ENCODE data around the gene PCYT1A.

The PCYT1A gene

GRCh38 chr3:196227629-196228493 is 59.7 kb downstream of the PCYT1A start:
- no peak overlapping the region for H3K4me3 ChIP-seq (ENCODE audit: control insufficient read depth, low read depth, low read length)
- DNase-seq (ENCODE audit: low read depth) = peak; percentile 26
- TF ChIP-seq CTCF (conservative IDR thresholded peaks at IDR 0.05; ENCODE audit: control insufficient read depth, insufficient read depth, low read depth, low read length) = no peak

GRCh38 chr3:196227121-196227561 is 60.4 kb downstream of the PCYT1A start:
- no peak for TF ChIP-seq CTCF (conservative IDR thresholded peaks at IDR 0.05; ENCODE audit: control insufficient read depth, insufficient read depth, low read depth, low read length)
- no peak for DNase-seq (ENCODE audit: low read depth)
- H3K4me3 ChIP-seq (ENCODE audit: control insufficient read depth, low read depth, low read length) = no peak overlapping the region

DNA sequence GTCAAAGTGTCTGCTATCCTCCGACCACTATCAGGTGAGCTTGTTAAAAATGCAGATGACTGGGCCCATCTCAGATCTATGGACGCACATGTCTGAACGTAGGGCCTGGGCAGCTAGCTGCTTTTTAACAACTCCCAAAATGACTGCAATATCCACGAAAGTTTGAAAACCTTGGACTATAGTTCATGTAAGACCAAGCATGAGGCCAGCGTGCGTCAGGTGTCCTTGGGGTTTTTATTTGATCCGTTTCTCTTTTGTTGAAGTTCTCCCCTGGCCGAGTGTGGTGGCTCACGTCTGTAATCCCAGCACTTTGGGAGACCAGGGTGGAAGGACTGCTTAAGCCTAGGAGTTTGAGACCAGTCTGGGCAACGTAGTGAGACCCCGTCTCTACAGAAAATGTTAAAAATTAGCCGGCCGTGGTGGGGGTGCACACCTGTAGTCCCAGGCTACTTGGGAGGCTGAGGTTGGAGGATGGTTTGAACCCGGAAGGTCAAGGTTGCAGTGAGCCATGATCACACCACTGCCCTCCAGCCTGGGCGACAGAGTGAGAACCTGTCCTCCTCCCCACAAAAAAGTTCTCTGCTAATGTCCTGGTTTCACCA is 61.7 kb downstream of the PCYT1A start:
- DNase-seq (ENCODE audit: low read depth) = no peak
- no peak overlapping the region for H3K4me3 ChIP-seq (ENCODE audit: control insufficient read depth, low read depth, low read length)
- no peak for TF ChIP-seq CTCF (conservative IDR thresholded peaks at IDR 0.05; ENCODE audit: control insufficient read depth, insufficient read depth, low read depth, low read length)

GRCh38 chr3:196225086-196225485 is 62.4 kb downstream of the PCYT1A start:
- no peak overlapping the region for H3K4me3 ChIP-seq (ENCODE audit: control insufficient read depth, low read depth, low read length)
- DNase-seq (ENCODE audit: low read depth) = no peak
- TF ChIP-seq CTCF (conservative IDR thresholded peaks at IDR 0.05; ENCODE audit: control insufficient read depth, insufficient read depth, low read depth, low read length) = no peak

DNA sequence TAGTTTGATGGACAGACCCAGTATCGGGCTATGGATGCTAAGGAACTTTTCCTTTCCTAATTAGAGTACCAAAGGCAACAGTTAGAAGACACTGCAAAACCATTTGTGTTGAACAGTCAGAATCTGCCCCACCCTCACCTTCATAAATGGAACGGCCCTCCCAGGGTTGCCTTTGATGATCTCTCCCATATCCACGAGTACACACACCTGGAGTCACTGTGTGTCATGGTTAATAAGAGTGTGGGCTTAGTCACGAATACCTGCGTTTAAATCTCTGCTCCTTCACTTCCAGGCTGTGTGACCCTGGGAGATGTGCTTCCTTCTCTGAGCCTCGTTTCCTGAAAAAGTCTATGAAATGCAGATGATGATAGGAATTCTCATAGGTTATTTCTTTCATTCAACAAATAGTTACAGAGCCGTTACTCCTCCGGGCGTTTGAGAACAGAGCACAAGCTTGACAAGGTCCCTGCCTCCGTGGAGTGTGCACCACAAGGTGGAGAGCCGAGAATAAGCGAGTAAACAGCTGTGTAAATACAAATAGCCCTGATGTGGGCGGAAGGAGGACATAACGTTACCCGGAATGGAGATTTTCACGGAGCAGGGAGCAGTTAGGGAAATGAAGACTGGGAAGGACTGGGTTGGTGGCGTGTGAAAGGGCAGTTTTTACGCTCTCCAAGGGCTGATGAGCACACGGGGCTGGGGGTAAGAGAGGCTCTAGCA is 64.5 kb downstream of the PCYT1A start:
- DNase-seq (ENCODE audit: low read depth) = no peak
- H3K4me3 ChIP-seq (ENCODE audit: control insufficient read depth, low read depth, low read length) = no peak overlapping the region
- no peak for TF ChIP-seq CTCF (conservative IDR thresholded peaks at IDR 0.05; ENCODE audit: control insufficient read depth, insufficient read depth, low read depth, low read length)

GRCh38 chr3:196220991-196221390 is 66.5 kb downstream of the PCYT1A start:
- no peak for TF ChIP-seq CTCF (conservative IDR thresholded peaks at IDR 0.05; ENCODE audit: control insufficient read depth, insufficient read depth, low read depth, low read length)

More at GRCh38 chr3:196220991-196221390, 66.5 kb downstream of the PCYT1A start:
- no peak overlapping the region for H3K4me3 ChIP-seq (ENCODE audit: control insufficient read depth, low read depth, low read length)
- DNase-seq (ENCODE audit: low read depth) = no peak

Measured in fibroblast of mammary gland (primary cell).